C4-2B (cell line): Measurements from ENCODE around the gene TARP.

Source experiments
- CTCF ChIP-seq: fragments of 450-650 bp; conservative IDR thresholded peaks from 2 replicates; pipeline ENCODE4 v1.5.1; 2017; ENCODE audit warnings: mild to moderate bottlenecking
- ZFX ChIP-seq: fragments of 450-650 bp; IDR thresholded peaks from 2 replicates; pipeline ENCODE4 v1.6.1; 2017

- TF ChIP-seq CTCF (no peak), ZFX (no peak)
Observed at GRCh38 chr7:38317515-38317914, 44.1 kb upstream of the TARP start.
